GM04504 (cell line): ENCODE data around the gene RPL10A.

Experiments
- DNase-seq: peaks from one replicate; pipeline ENCODE4 v3.0.0-alpha.2; 2012; ENCODE audit warnings: low read depth

The RPL10A gene

DNA sequence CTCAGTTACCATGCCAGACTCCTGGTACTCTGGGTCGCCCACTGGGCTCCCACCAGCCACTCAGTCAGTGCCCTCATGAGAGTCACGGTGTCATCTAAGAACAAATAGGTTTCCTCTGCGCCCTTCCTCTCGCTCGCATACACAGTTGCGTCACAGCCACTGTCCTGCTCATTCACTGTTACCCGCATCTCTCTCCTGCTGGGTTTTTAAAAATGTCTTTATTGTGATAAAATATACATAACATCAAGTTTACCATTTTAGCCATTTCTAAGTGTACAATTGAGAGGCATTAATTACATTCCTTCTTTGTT is 24.7 kb downstream of the RPL10A start:
- no peak for DNase-seq

- DNase-seq: no peak
Measured at GRCh38 chr6:35493307-35493983, 25.2 kb downstream of the RPL10A start.

GRCh38 chr6:35494161-35494563 is 26.0 kb downstream of the RPL10A start:
- DNase-seq: no peak

DNA sequence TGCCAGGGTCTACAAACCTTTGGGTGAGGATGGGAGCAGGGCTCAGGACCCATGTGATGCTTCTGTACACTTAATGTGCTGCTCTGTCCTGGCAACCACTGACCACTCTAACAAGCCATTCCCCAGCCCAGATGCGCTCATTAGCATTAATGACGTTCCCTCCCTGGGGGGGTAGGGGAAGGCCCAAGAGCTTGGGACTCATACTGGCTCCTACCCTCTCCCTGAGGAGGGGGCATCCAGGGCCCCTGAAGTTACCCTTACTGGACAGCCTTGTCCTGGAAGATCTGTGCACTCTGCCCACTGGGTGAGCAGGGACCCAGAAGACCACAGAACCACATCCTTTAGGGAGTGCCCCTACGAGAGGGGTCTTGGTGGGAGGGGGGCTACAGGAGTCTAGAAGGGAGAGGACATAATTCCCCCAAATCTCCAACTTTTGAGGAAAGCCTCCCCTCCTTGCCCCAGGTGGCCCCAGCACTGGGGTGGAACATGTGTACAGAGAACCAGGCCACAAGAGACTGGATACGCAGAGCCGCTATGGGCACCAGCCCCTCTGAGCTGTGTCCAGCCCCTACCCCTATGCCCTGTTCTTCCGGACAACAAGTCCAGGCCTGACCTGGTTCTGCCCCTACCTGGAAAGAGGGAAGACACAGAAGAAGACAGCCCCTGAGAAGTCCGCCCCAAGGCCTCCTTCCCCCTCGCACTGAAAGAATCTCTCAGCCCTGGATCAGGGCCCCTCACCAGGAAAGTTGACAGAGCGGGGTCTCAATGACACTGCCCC is 27.2 kb downstream of the RPL10A start:
- peak; percentile 31 for DNase-seq

- DNase-seq: no peak
Measured at GRCh38 chr6:35496036-35496840, 28.0 kb downstream of the RPL10A start.

- DNase-seq: peak; percentile 31
Measured at GRCh38 chr6:35496841-35497570, 28.8 kb downstream of the RPL10A start, which contains the start of gene TEAD3. TSS of gene TEAD3 (minus strand) at chr6:35497079.

- DNase-seq: peak; percentile 51
Measured at GRCh38 chr6:35497571-35498421, 29.6 kb downstream of the RPL10A start.

- no peak for DNase-seq
Measured at GRCh38 chr6:35498422-35499067, 30.3 kb downstream of the RPL10A start.

DNA sequence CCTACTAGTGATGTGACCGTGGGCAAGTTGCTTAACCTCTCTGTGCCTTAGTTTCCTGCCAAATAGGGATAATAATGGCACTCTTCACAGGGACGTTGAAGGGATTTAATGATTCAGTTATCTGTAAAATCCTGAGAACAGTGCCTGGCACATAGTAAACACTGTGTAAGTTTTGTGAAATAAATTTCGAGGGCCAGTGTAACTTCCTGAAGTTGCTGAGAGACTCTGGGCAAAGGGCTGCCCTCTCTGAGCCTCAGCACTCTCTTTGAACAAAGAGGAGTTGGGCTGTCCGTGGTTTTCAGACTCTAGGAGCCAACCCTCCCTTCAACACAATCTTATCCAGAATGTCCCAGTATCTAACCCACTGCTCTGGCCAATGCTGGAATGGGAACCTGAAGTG is 31.2 kb downstream of the RPL10A start:
- DNase-seq: no peak

GRCh38 chr6:35500782-35501181 is 32.6 kb downstream of the RPL10A start:
- DNase-seq: peak; percentile 30

DNA sequence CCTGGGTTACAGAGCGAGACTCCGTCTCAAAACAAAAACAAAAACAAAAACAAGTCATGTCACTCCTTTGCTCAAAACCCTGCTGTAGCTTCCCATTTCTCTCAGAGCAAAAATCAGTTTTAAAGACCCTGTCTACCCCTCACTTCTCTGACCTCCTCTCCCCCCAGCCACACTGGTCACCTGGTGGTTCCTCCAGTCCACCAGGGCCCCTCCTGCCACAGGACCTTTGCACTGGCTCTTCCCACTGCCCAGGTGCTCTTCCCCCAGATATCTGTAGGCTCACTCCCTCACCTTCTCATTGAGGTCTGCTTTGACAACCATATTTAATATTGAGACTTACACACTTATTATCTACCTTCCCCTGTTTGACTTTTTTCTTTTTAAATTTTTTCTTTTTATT is 33.6 kb downstream of the RPL10A start:
- DNase-seq: no peak

- no peak for DNase-seq
Measured at GRCh38 chr6:35503534-35503933, 35.3 kb downstream of the RPL10A start.

GRCh38 chr6:35505999-35506412 is 37.8 kb downstream of the RPL10A start:
- no peak for DNase-seq

- DNase-seq: no peak
Measured at GRCh38 chr6:35506536-35506935, 38.3 kb downstream of the RPL10A start.

DNA sequence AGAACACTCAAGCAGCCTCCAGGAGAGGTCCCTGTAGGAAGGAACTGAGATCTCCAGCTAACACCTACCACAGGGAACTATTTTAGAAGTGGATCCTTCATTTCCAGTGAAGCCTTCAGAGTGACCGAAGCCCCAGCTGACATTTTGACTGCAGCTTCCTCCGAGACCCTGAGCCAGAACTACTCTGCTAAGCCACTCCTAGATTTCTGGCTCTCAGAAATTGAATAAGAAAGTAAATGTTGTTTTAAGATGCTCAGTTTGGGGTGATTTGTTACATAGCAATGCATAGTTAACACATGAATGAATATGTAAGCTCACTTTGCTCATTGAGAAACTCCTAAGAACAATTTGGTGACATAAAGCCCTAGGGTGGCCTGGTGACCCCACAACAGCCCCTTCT is 39.0 kb downstream of the RPL10A start:
- no peak for DNase-seq

GRCh38 chr6:35508027-35508426 is 39.8 kb downstream of the RPL10A start:
- DNase-seq: no peak

- DNase-seq: no peak
Measured at GRCh38 chr6:35508542-35508941, 40.3 kb downstream of the RPL10A start.

DNA sequence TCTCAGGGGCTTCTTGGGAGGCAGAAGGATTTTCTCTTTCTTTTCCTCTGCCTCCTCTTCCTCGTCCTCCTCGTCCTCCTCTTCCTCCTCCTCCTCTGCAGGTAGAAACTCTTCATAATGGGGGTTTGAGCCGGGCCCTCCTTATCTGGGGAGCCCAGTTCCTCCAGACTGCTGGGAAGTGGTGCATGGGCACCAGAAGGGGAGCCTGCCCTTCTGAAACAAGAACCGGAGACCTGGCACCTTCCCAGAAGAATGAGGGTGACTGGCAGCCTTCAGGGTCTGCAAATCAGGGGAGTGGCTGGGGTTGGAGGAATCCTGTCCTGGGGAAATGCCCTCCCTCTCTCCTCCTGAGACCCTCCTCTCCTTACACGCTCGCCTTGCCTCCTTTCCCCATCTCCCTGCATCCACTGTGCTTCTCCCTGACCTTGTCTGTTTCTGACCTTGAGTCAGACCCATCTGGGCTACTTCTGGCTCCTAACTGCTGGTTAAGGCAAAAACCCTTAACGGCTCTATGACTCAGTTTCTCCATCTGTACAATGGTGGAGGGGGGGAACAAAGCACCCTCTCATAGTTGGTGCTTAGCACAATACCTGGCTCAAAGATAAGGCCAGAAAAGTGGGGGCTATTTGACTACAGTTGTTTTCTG is 42.8 kb downstream of the RPL10A start:
- no peak for DNase-seq

DNA sequence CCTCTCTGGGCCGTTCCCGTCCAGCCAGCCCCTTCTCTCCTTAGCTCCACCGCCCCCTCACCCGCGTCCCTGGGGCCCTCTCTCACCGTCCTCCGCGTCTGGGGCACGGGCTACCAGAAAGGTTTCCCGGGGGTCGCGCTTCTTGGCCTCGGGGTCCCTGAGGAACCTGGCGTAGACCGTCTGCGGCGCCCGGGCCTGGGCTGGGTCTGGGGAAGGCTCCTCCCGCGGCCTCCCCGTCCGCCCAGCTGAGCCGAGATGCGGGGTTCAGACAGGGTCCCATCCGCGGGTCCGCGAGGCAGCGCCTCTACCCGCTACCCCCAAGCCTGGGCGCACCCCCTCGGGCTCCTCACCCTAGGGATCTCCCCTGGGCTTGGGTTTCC is 43.4 kb downstream of the RPL10A start:
- DNase-seq: no peak

GRCh38 chr6:35512006-35512405 is 43.8 kb downstream of the RPL10A start:
- no peak for DNase-seq
